ENCODE measurements around the gene ENG.
A peak's percentile ranks its signal among the peaks of the same experiment; 100 is the strongest.
"Not testable (repeated sequence)": the region's sequence is repeated elsewhere in the genome, so short reads cannot be mapped to it uniquely, and the experiment has no call there.

Gene ENG

GRCh38 chr9:127854184-127854806, at the start of gene ENG:
ENG (minus strand) TSS chr9:127854658; CDS start chr9:127854355, 303 bp downstream.
- no peak for DNase-seq

DNA sequence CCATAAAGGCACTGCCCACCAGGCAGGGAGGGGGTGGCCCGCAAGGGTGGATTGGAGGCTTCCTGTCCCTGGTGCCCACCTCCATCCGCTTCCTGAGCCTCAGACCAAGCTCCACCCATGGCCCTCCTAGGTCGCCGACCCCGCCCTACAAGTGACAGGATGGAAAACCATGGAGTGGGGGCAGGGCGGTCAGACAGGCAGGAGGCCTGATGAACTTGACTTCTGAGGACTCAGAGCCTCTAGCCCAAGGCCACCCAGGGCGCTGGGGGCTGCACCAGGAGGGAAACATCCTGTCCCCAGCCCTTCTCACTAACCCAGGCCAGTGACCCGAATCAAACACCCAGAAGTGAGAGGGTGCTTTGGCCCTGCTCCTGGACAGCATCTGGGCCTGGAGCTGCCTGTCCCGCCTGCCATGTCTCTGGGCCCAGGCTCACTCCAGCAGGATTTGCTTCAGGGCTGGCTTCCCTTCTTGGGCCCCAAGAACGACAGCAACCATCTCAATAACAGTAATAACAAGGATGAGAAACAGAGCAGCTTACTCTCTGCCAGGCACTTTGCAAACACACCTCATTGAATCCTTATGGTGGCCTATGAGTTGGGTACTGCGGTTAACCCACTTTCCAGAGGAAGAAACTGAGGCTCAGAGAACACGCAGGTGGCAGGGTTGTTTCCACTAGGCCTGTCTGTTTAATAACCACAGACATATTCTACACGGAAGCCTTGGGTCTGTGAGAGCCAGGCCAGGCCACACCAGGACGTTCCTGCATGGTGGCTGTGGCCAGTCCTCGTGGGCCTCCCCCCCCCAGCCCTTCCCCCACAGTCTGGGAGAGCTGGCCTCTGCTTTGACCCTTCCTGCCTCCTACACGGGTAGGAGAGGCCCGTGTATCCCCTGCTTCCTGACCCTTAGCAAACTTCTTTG, 49.4 kb upstream of the ENG start:
- DNase-seq = peak; percentile 43

- peak; percentile 23 for DNase-seq
Observed at GRCh38 chr9:127899128-127899943, 44.9 kb upstream of the ENG start, which contains the start of gene ST6GALNAC6. ST6GALNAC6 (minus strand) TSS chr9:127899603; CDS start chr9:127897981, 1,622 bp downstream.

DNA sequence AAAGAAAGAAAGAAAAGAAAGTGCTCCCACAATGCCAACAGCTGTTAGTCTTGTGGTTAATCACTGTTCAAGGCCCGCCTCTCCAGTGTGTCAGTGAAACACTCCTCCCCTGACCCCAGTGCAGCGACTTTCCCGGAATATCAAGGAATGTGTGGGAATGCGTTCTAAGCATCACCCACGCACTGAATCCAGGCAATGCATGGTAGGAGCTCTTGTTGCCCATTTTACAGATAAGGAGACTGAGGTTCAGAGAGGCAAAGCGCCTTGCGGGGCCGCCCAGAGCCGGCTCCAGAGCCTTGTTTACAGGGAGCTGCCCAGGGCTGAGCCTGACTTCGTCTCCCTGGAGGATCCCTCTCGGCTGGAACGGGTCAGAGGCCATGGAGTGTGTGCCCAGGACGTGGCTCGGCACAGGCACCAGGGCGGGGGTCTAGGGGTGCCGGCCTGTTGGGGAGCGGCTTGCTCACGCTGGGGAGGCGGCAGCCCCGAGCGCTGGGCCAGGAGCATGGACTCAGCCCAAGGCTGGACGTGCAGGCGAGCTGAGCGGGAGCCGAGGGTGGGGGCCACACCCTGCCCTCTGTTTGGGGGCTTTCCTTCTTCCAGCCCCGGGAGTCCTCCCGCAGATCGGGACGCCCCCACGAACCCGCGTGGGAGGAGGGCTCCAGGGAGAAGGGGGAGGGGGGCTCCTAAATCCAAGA, 44.1 kb upstream of the ENG start:
- peak; percentile 63 for DNase-seq

- DNase-seq = peak; percentile 46
Observed at GRCh38 chr9:127897193-127897692, 42.8 kb upstream of the ENG start.

DNA sequence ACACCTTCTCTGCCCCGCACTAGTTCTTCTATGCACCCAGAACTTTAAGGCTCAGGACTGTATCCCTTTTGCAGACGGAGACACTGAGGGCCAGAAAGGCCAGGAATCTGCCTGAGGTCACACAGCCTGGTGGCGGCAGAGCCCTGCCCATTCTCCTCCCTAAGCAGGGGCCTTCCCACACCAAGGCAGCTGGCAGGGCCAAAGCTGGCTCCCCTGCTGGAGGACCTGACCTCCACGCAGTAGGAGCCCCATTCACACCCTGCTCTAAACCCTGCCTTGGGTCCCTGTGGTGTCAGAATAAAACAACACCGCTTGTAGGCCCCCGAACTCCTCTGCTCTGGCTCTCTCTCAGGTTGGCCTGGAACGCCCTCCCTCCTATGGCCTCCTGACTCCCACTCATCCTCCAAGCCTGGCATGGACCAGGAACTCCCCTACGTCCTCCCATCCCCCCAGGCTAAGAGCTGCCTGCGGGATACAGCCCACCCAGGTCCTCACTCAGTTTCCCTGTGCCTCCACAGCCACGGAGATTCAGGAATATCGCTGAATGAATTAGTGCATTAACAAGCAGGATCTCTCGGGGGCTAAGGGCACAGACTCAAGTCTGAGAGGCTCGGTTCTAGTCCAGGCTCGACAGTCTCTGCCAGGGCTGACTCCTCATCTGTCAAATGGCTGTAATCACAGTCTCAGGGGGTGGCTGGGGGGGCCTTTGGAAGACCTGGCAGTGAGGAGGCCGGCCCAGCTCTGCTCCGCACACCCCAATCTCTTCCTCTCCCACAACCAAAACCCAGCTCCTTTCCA, 42.1 kb upstream of the ENG start:
- DNase-seq = no peak

DNA sequence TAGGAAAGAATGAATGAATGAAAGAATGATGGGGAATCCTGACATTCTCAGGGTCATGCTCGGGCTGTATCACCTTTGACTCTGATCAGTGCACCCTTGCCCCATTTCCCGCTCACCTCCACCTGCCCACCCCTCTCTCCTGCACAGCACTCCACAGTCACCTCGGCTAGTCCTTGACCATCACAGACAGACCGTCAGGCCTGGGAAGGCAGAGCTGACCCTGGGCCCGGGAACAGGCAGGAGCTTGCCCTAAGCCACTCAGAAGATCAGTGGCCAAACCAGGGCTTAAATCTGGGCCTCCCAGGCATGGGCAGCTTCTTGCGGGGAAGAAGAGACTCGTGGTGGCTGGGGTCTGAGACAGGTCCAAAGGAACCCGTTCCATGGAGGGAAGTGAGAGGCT, 41.4 kb upstream of the ENG start:
- no peak for DNase-seq

DNA sequence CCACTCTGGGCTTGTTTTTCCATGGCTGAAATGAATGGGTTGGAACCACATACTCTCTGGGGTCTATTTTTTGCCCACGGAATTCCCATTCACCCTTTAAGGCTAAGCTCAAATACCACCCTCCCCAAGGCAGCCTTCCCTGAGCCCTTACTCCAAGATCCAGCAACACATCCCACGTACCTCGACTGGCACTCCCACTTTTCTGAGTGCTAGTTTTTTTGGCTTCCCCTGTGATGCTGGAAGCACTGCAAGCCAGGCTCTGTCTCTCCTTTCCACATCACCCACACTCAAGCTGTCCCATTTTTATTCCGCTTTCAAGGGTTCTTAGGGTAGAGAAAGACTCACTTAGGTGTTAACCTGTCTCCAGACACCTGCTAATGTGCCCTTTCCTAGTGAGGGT, 38.9 kb upstream of the ENG start:
- DNase-seq = no peak

DNA sequence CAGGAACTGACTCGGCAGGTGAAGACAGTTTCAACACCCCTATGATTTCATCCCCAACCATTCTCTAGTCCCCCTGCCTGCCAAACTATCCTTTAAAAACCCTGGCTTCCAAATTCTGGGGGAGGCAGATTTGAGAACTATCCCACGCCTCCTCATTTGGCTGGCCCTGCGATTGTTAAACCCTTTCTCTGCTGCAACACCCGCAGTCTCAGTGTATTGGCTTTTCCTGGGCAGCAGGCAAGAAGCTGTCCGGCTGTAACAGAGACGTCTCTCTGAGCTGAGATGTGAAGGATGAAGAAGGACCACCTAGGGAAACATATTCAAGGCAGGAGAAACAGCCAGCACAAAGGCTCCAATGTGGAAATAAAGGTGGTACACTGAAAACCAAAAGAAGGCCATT, 38.4 kb upstream of the ENG start:
- no peak for DNase-seq

DNA sequence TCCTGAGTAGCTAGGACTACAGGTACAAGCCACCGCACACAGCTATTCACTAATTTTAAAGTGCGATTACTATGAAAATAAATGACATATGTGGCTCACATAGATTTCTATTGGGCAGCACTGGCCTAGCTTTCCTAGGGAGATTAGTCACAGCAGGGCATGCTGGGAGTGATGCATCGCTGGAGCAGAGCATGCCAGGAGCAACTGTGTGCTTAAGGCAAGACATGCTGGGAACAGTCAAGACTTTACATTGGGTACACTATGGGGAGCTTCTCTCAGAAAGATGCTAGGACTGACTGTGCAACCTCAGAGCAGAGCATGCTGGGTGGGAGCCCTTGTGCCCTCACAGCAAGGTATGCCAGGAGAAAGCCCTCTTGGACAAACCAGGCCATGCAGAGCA, 35.6 kb upstream of the ENG start:
- DNase-seq = no peak

DNA sequence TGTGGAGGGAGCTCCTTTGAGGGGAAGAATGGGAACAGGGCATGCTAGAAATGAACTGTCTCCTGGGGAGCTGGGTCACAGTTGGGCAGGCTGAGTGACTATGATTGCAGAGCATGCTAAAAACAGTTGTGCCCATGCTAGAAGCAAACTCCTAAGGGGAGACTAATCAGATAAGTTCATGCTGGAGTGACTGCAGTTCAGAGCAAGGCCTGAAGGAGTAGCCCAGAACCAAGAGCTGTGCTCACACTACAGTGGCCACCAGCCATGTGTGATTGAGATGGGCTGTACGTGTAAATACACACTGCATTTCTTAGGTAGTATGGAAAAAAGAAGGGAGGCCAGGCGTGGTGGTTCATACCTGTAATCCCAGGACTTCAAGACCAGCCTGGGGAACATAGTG, 33.3 kb upstream of the ENG start:
- no peak for DNase-seq

DNA sequence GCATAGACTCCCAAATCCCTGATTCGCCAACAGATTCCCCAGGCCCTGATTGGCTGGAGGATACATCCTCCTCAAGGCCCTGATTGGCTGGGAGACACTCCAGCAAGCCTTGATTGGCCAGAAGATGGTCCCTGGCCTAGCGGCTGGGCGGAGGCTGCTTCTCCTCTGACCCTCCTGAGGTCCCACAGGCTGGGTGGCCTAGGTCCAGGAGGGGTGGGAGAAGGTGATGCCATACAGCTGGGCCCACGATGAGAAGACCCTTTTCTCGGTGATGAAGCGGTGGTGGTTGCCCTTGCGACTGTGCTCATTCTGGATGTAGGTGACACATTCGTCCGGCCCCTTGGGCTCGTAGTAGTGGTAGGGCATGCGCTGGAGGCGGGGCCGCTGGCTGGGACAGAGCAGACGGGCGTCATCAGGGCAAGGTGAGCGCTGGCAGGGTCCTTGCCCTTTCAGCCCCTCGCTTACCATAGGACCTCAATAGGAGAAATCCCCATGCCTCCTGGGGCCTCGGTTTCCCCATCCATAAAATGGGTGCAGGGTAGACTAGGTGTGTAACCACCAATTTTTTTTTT, 32.0 kb upstream of the ENG start:
- DNase-seq = no peak

DNA sequence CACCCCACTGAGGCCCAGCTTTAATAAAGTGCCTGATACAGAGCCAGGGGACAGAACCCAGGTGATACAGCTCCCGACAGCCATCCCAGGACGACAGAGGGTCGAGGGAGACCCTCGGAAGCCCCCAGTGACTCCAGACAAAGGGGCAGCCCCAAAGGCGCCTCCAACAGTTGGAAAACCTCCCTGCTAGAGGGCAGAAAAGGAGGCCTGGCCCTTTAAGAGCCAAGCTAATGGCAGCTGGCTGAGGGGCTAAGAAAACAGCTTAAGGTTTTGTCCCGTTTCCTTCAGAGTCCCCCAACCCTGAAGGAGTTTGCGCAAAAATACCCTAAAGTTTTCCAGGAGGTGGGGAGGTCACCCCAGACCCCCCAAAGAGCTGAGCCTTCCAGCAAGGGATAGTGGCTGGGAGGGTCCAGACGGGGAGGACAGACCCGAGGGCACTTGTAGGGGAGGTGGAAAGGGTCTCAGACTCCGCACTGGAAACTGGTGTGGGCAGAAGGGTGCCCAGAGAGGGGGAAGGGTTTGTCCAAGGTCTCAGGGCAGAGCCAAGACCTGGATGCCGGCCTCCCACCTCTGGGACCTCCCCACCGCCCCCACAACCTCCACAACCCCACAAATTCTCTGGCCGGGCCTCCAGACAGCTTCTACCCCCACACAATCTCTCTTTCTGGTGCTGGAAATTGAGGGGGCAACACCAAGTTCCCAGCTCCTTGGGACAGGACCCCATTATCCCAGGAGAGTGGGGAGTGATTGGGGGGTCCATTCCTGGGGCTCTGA, 31.2 kb upstream of the ENG start:
- DNase-seq = no peak

- no peak for DNase-seq
Observed at GRCh38 chr9:127884976-127885490, 30.6 kb upstream of the ENG start.

GRCh38 chr9:127884427-127884911, 30.0 kb upstream of the ENG start:
- no peak for DNase-seq

DNA sequence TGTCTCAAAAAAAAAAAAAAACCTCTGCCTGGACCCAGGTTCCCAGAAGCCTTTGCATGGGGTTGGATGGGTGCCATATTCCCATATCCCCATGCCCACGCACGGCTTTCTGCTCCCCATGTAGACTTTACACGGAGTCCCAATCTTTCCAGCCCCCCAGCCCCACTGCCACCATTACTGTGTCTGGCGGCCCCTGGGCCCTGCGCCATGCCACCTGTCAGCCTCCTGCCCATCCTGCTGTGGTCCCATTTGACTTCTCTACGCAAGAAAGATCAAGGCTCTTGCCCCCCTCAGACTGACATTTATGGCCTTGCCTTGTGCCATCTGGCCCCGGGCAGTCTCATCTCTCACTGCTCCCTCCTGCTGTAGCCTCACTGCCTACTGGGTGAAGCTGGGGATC, 29.5 kb upstream of the ENG start:
- no peak for DNase-seq

DNA sequence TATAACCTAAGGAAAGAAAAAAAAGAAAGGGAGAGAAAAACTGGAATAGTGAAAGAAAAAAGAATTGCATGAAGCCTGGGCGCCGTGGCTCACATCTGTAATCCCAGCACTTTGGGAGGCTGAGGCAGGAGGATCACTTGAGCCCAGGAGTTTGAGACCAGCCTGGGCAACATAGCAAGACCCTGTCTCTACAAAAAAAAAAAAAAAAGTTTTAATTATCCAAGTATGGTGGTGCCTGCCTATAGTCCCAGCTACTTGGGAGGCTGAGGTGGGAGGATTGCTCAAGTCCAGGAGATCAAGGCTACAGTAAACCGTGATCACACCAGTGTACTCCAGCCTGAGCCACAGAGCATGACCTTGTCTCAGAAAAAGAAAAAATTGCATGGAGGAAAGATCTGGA, 27.3 kb upstream of the ENG start:
- DNase-seq = not testable (repeated sequence)

GRCh38 chr9:127880143-127880542, 25.7 kb upstream of the ENG start:
- DNase-seq = no peak

DNA sequence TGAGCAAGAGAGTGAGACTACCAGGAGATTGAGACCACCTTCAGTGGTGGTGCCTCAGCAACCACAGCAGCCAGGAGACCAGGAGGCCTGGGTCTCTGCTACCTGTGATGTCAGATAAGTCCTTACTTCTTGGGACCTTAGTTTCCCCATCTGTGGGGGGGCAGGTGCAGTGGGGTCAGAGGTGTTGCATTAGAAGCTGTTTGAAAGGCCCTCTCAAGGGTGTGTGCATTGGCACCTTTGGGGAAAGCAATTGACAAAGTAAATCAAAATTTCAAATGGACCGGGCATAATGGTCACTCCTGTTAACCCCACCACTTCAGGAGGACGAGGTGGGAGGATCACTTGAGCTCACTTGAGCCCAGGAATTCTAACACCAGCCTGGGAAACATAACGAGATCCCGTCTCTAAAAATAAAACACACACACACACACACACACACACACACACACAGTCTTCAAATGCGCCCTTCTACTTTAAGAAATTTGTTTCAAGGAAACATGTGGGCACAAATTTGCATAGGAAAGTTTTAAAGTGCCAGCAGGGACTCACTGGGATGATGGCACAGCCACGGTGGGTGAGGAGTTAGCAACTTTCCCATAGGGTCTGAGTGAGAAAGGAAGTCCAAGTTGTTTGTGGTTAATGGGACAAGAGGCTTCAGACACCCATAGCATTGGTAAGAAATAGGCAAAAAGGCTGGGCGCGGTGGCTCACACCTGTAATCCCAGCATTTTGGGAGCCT, 24.4 kb upstream of the ENG start:
- DNase-seq = no peak
